ENCODE measurements around the gene SLX9.

The SLX9 gene

DNA sequence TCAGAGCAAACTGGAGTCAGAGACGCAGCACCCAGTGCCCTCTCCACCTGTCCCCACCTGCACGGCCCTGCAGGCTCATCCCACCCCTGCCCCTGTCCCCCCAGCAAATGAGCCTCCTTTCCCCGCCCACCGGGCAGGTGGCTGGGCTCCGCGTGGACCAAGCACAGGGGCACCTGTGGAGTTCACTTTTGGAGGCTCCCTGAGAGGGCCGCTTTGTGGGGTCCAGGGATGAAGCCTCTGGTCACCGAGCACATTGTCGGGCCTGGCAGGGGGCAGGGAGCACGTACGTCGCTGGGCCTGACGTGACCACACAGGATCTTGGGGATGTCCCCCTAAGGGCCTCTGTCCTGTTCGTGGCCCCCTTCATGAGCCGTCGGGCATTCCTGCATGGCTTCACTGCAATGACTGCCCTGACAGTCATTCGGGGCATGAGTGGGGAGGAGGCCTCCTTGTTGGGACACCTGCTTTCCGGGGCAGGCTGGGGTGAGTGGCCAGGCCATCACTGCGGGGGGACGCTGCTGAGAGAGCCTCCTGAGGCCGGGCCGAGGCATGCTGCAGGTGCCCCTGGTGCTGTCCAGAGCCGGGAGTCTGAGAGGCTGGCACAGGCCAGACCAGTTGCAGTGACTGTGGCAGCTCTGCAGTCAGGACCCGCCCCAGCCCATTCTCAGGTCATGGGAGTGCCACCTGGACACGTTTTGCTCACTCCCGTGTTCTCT, 19.7 kb downstream of the SLX9 start:
- TF ChIP-seq, protein P1, sequence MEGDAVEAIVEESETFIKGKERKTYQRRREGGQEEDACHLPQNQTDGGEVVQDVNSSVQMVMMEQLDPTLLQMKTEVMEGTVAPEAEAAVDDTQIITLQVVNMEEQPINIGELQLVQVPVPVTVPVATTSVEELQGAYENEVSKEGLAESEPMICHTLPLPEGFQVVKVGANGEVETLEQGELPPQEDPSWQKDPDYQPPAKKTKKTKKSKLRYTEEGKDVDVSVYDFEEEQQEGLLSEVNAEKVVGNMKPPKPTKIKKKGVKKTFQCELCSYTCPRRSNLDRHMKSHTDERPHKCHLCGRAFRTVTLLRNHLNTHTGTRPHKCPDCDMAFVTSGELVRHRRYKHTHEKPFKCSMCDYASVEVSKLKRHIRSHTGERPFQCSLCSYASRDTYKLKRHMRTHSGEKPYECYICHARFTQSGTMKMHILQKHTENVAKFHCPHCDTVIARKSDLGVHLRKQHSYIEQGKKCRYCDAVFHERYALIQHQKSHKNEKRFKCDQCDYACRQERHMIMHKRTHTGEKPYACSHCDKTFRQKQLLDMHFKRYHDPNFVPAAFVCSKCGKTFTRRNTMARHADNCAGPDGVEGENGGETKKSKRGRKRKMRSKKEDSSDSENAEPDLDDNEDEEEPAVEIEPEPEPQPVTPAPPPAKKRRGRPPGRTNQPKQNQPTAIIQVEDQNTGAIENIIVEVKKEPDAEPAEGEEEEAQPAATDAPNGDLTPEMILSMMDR (IDR thresholded peaks at IDR 0.05; ENCODE audit: borderline replicate concordance, insufficient read depth, low read depth, low read length), result no peak
- no peak overlapping the region for H3K4me3 ChIP-seq (ENCODE audit: low read depth, low read length)

DNA sequence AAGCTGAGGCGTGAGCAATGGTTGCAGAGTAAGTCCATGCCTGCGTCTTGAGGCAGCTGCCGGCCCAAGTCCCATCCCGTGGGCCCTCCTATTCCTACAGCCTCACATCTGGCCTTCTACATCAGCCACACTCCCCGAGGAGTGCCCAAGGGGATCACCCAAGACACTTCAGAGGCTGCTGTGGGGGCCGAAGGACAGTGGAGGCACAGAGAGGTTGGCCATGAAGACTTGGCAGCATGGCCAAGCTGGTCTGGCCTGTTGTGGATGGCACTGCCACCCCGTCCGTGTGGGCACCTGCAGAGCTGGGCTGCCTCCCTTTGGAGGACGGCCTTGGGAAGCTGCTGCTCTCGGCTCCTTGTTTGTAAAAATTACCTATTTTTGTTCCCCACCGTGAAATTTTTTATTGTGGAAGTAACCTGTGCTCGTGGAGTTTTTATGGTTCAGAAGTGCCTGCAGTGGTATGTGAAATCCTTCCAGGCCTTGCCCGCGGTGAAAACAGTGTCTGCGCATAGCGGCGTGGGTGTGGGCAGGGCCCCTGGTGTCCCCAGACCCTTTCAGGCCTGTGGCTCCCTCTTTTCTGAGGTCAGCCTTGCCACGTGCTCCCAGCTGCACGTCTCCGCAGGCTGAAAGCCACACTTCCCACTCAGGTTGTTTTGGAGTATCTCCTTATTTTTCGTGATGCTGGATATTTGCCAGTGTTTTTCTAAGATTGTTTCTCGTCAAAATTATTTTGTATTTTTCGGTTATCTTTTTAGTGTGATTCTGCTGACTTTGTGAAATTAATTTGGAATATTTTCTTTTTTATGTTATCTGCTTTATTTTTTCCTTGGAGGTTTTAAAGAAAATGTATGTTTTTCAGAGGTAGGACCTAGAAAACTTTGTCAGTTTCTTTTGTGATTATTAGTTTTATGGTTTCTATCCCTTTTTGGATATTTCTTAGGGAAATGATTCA, 20.6 kb downstream of the SLX9 start:
- TF ChIP-seq, protein P1 (IDR thresholded peaks at IDR 0.05; ENCODE audit: borderline replicate concordance, insufficient read depth, low read depth, low read length), result no peak
- no peak overlapping the region for H3K4me3 ChIP-seq (ENCODE audit: low read depth, low read length)

DNA sequence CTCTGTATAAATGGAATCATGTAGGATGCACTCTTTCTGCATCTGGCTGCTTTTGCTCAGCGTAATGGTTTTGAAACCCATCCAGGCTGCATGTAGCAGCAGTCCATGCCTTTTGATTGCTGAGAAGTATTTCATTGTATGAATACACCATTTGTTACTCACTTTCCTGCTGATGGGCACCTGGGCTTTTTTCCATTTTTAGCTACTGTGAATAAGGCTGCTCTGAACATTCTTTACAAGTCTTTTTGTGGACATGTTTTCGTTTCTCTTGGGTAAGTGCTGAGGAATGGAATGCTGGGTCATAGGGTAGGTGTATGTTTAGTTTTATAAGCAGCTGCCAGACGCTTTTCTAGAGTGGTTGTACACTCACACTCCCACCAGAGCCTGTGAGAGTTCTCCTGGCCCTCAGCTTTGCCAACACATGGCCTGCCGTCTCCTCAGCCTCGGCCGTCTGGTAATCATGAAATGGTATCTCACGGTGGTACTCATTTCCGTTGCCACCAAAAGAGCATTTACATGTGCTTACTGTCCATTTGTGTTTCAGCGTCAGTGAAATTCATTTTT, 22.7 kb downstream of the SLX9 start:
- TF ChIP-seq, protein P1 (IDR thresholded peaks at IDR 0.05; ENCODE audit: borderline replicate concordance, insufficient read depth, low read depth, low read length), result no peak
- H3K4me3 ChIP-seq (ENCODE audit: low read depth, low read length), result no peak overlapping the region

DNA sequence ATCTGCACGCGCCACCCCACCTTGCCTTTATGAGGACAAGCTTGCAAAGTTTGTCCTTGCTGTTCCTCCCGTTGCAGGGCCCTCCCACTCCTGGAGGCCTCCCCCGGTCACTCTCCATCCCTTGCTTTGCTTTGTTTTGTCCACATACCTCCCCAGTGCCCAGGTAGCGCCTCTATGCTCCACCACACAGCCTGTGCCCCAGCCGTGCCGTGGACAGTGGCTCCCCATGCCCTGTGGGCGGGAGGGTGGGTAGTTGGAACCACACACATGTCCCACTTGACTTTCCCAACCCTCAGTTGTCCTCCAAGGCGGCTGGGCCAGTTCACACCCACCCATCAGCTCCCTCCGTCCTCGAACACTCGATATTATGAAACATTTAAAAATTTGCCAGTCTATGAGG, 24.6 kb downstream of the SLX9 start:
- TF ChIP-seq, protein P1 (IDR thresholded peaks at IDR 0.05; ENCODE audit: borderline replicate concordance, insufficient read depth, low read depth, low read length), result no peak
- no peak overlapping the region for H3K4me3 ChIP-seq (ENCODE audit: low read depth, low read length)

DNA sequence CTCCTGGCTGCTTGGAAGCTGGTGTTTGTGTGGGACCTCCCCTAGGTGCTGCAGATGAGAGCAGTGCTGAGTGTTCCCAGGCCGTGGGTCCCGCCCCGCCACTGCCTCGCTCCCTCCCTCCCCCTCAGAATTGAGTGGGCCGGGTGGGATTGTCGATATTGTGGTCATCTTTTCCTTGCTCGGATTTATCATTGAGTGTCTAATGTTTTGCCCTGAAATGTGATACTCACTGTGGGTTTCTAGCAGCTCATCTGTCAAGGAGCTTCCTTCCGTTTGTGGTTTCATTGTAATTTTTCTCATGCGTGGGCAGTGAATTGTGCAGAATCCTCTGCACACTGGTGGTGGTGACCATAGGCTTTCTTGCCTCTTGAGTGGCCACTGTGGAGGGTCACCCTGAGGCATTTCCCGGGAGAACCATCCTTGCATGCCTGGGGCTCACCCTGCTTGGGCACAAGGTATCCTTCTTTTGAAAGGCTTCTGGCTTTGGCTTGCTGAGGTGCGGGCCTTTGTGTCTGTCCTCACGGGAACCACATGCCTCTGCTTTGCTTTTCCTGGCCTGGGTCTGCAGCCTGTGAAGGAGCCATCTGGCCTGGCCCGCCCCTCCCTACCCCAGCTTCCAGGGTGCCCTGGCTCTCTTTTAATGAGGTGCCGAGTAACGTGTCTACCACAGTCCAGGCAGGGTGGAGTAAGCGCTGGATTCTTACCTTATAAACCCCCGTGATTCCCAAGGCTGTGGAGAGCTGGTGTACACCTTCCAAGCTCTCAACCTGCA, 25.6 kb downstream of the SLX9 start:
- no peak overlapping the region for H3K4me3 ChIP-seq (ENCODE audit: low read depth, low read length)
- TF ChIP-seq, protein P1 (IDR thresholded peaks at IDR 0.05; ENCODE audit: borderline replicate concordance, insufficient read depth, low read depth, low read length), result no peak

DNA sequence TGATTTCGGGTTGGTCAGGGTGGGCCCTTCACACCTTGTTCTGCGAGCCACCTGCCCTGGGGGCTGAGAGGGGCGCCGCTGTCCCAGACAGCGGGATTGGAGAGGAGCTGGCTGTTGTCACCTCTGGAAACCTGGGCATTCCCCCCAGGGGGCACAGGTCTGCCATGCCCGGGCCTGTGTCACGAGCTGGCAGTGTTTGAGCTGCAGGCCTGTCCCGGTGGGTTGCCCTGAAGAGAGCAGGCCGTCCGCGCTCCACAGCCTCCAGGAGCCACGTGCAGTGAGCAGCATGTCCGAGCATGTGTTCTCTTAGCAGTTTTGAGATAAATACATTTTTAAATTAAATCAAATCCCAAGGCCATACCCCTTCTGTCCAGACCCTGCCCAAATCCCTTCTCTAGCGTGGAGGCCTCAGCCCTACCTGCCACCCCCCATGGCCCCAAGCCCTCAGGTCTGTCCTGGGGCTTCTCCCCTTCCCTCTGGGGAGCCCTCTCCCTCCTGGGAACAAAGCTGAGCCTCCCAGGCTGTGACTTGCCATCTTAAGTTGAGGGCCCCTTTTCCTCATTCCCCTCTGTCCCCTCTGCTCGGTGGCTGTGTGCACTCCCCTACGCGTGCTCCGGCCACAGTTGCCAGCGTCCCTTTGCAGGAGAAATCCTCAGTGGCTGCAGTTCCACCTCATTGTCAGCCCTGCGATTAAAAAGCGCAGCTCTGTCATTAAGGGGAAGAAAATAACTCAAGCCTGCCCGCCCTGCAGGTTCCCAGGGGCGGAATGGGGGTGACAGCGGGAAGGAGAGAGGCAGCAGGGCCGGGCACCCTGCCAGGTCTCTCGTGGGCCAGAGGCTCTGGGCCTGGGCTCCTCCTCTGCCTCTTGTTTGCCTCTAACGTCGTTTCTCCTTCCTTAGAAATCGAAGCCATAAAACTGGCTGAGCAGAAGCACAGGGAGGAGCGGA, 26.6 kb downstream of the SLX9 start:
- no peak overlapping the region for H3K4me3 ChIP-seq (ENCODE audit: low read depth, low read length)
- TF ChIP-seq, protein P1 (IDR thresholded peaks at IDR 0.05; ENCODE audit: borderline replicate concordance, insufficient read depth, low read depth, low read length), result no peak

Data from GM12875 (cell line).